CD14-positive monocyte (primary cell): Measurements from ENCODE around the gene BPTF. TPM values are rescaled to one million over a fixed set of nuclear protein-coding genes. Genes with fewer than 3 reads are reported as not detected.
A peak's percentile ranks its signal among the peaks of the same experiment; 100 is the strongest.
"Not testable (repeated sequence)": the region's sequence is repeated elsewhere in the genome, so short reads cannot be mapped to it uniquely, and the experiment has no call there.

Source experiments
- DNase-seq, 3 donors: peaks; one replicate each; pipeline ENCODE4 v3.0.0-alpha.2; 2011 to 2022
- H2AFZ ChIP-seq: 2 replicates; pipeline ENCODE4 v1.6.0; 2012; ENCODE audit warnings: mild to moderate bottlenecking, low read depth, low read length, inconsistent platforms; ENCODE audit not compliant: insufficient read depth, poor library complexity, severe bottlenecking
- H3K27ac ChIP-seq, 2 donors: 1 replicate in 1 of 2; 2 replicates in 1 of 2; pipeline ENCODE4 v1.5.1; 2012 to 2013; ENCODE audit warnings: low read length in 2 of 2, control low read depth in 1 of 2, inconsistent platforms in 1 of 2, low read depth in 1 of 2, mild to moderate bottlenecking in 1 of 2
- H3K27me3 ChIP-seq, 2 donors: one replicate each; pipeline versions ENCODE4 v1.6.0 to v1.6.1; 2011 to 2013; ENCODE audit warnings: low read length in 2 of 2; ENCODE audit not compliant: control insufficient read depth in 2 of 2, insufficient read depth in 2 of 2
- H3K36me3 ChIP-seq, 2 donors: replicated peaks in 1 of 2; 1 replicate in 1 of 2; 2 replicates in 1 of 2; pipeline versions ENCODE4 v1.5.1 to v1.6.1; 2012 to 2013; ENCODE audit warnings: low read length in 2 of 2, control low read depth in 1 of 2, inconsistent platforms in 1 of 2, mild to moderate bottlenecking in 1 of 2; ENCODE audit not compliant: insufficient read depth in 2 of 2, control insufficient read depth in 1 of 2
- H3K4me1 ChIP-seq, 2 donors: 1 replicate in 1 of 2; 2 replicates in 1 of 2; pipeline versions ENCODE4 v1.5.1 to v1.6.1; 2012 to 2013; ENCODE audit warnings: low read length in 2 of 2, control low read depth in 1 of 2, inconsistent platforms in 1 of 2, mild to moderate bottlenecking in 1 of 2, moderate library complexity in 1 of 2; ENCODE audit not compliant: insufficient read depth in 2 of 2, control insufficient read depth in 1 of 2
- H3K4me2 ChIP-seq: replicated peaks from 2 replicates; pipeline ENCODE3; 2012; ENCODE audit warnings: low read length, moderate library complexity, mild to moderate bottlenecking; ENCODE audit not compliant: poor library complexity, severe bottlenecking; ENCODE audit errors: extremely low read depth
- H3K4me3 ChIP-seq, 3 experiments: fragments of 200-600 bp in 1 of 3; sonication (generic) in 1 of 3; replicated peaks in 1 of 3; 1 replicate in 2 of 3; 2 replicates in 1 of 3; pipeline ENCODE4 v1.5.1; 2011 to 2013; ENCODE audit warnings: low read length in 3 of 3, mild to moderate bottlenecking in 3 of 3, control low read depth in 2 of 3, low read depth in 2 of 3, inconsistent platforms in 1 of 3, moderate library complexity in 1 of 3
- H3K79me2 ChIP-seq: 2 replicates; pipeline ENCODE4 v1.6.0; 2012; ENCODE audit warnings: mild to moderate bottlenecking, control low read depth, inconsistent platforms, low read length, moderate library complexity; ENCODE audit not compliant: insufficient read depth
- H3K9ac ChIP-seq: 2 replicates; pipeline ENCODE4 v1.6.0; 2017; ENCODE audit warnings: low read length, mild to moderate bottlenecking; ENCODE audit not compliant: insufficient read depth, poor library complexity, severe bottlenecking
- H3K9me3 ChIP-seq, 2 donors: replicated peaks in 1 of 2; 1 replicate in 1 of 2; 2 replicates in 1 of 2; pipeline versions ENCODE4 v1.5.1 to v1.6.1; 2012 to 2013; ENCODE audit warnings: low read length in 2 of 2, control low read depth in 1 of 2; ENCODE audit not compliant: control insufficient read depth in 1 of 2, insufficient read depth in 1 of 2
- H4K20me1 ChIP-seq: 2 replicates; pipeline ENCODE4 v1.6.0; 2012; ENCODE audit warnings: mild to moderate bottlenecking, low read length, control low read depth, moderate library complexity; ENCODE audit not compliant: insufficient read depth
- H3K27ac Mint-ChIP-seq, 7 donors: one replicate each; pipeline ENCODE4 v1.8.0; 2020; ENCODE audit warnings: mild to moderate bottlenecking in 7 of 7, mixed read lengths in 7 of 7, moderate library complexity in 6 of 7, inconsistent platforms in 2 of 7
- H3K27me3 Mint-ChIP-seq, 3 donors: one replicate each; pipeline ENCODE4 v1.8.0; 2021 to 2022; ENCODE audit warnings: low read depth in 3 of 3, mild to moderate bottlenecking in 3 of 3, mixed read lengths in 3 of 3, moderate library complexity in 3 of 3, inconsistent platforms in 1 of 3
- H3K36me3 Mint-ChIP-seq, 2 donors: one replicate each; pipeline ENCODE4 v1.8.0; 2020; ENCODE audit warnings: mixed read lengths in 2 of 2, inconsistent platforms in 1 of 2, mild to moderate bottlenecking in 1 of 2
- H3K4me1 Mint-ChIP-seq: one replicate; pipeline ENCODE4 v1.8.0; 2020; ENCODE audit warnings: mild to moderate bottlenecking, mixed read lengths
- H3K4me3 Mint-ChIP-seq, 2 donors: one replicate each; pipeline ENCODE4 v1.8.0; 2020; ENCODE audit warnings: mild to moderate bottlenecking in 2 of 2, mixed read lengths in 2 of 2, moderate library complexity in 1 of 2
- H3K9me3 Mint-ChIP-seq, 7 donors: one replicate each; pipeline ENCODE4 v1.8.0; 2020 to 2022; ENCODE audit warnings: mixed read lengths in 7 of 7, mild to moderate bottlenecking in 6 of 7, moderate library complexity in 6 of 7, inconsistent platforms in 2 of 7
- CTCF ChIP-seq: fragments of 200-600 bp; IDR thresholded peaks from one replicate; pipeline ENCODE4 v1.8.0; 2022; ENCODE audit warnings: antibody characterized with exemption, mild to moderate bottlenecking
- WGBS: methylation state at CpG from one replicate; pipeline ENCODE4 v1.1.5; 2013; ENCODE audit warnings: missing lambda C conversion rate; ENCODE audit not compliant: insufficient coverage; 5-methylcytosine and 5-hydroxymethylcytosine counted together
- intact Hi-C, 2 donors: fragments of 100-400 bp; cut with micrococcal nuclease; formaldehyde crosslinking; loops; one replicate each; pipeline versions ENCODE4 v1.15.0 to v1.15.1; 2023
- polyA plus RNA-seq, 3 donors: library from polyadenylated mRNA; depleted of rRNA in 1 of 3; unstranded in 2 of 3; stranded (reverse) in 1 of 3; fragments of 300-500 nt in 2 of 3; fragments of >200 nt in 1 of 3; fragmentation: Illumina TruSeq in 2 of 3; gene quantifications; 1 replicate in 2 of 3; 2 replicates in 1 of 3; pipeline ENCODE4 v1.2.3, GENCODE V29; 2012 to 2021

The BPTF gene
- polyA plus RNA-seq, 3 donors = 1.9 to 51.1 (median 4.5) TPM

- Histone ChIP-seq H3K9me3 (no peaks in the 10 kb centered on the region), H3K9ac (no peak overlapping the region), H4K20me1 (no peaks in the 10 kb centered on the region), H2AFZ (no peak overlapping the region), H3K4me2 (no peak overlapping the region), H3K27me3 (no peaks in the 10 kb centered on the region), H3K36me3 (peaks cover 44 to 69% of the 10 kb centered on the region in 2 donors), H3K27ac (peak overlapping the region in 1 of 2 donors; percentile 13), H3K79me2 (no peaks in the 10 kb centered on the region), H3K4me1 (no peaks in the 10 kb centered on the region), H3K4me3 (no peak overlapping the region)
- Mint-ChIP-seq H3K4me3 (no peak overlapping the region), H3K27me3 (no peaks in the 10 kb centered on the region), H3K4me1 (peaks cover 5% of the 10 kb centered on the region), H3K9me3 (no peaks in the 10 kb centered on the region), H3K36me3 (peaks cover 44 to 62% of the 10 kb centered on the region in 2 donors), H3K27ac (peak overlapping the region in 2 of 7 donors; percentile 21 to 58)
- no peak for DNase-seq
- intact Hi-C loops = no loop called here
- WGBS = no CpG with 5 or more reads among the region's 3 CpGs
- no peak for TF ChIP-seq CTCF
Measured at GRCh38 chr17:67959510-67959909, 134.2 kb downstream of the BPTF start.

GRCh38 chr17:67960276-67960675 is 135.0 kb downstream of the BPTF start:
- H3K4me1 Mint-ChIP-seq, H3K4me1 ChIP-seq, H4K20me1 ChIP-seq, H3K27ac ChIP-seq, H3K4me2 ChIP-seq, H3K4me3 Mint-ChIP-seq, DNase-seq, H3K9me3 ChIP-seq, H3K9ac ChIP-seq, H3K27me3 ChIP-seq, H3K4me3 ChIP-seq, H3K79me2 ChIP-seq, H2AFZ ChIP-seq, H3K27me3 Mint-ChIP-seq, H3K9me3 Mint-ChIP-seq: not testable (repeated sequence)
- Mint-ChIP-seq H3K27ac (peak overlapping the region in 1 of 7 donors; percentile 1), H3K36me3 (peaks cover 43 to 62% of the 10 kb centered on the region in 2 donors)
- H3K36me3 ChIP-seq = peaks cover 47 to 69% of the 10 kb centered on the region in 2 donors
- WGBS = no CpG with 5 or more reads among the region's 3 CpGs
- intact Hi-C loops = loop anchor here (10.0 kb wide), 1 partner anchor 505 kb away; no protein-coding TSS in a partner anchor

- not testable (repeated sequence) for H3K9me3 Mint-ChIP-seq, H3K4me3 Mint-ChIP-seq, DNase-seq, H3K9me3 ChIP-seq, H3K9ac ChIP-seq, H2AFZ ChIP-seq, H3K27me3 ChIP-seq, H3K4me1 Mint-ChIP-seq, H3K4me2 ChIP-seq, H3K4me1 ChIP-seq, H3K79me2 ChIP-seq, H3K4me3 ChIP-seq, H4K20me1 ChIP-seq, H3K27me3 Mint-ChIP-seq
- intact Hi-C loops = loop anchor here (10.0 kb wide), 1 partner anchor 503 kb away; no protein-coding TSS in a partner anchor
- 100% methylated on average over 1 of the region's 2 CpGs for WGBS
- Histone ChIP-seq H3K27ac (peak overlapping the region in 1 of 2 donors; percentile 9), H3K36me3 (peaks cover 60 to 78% of the 10 kb centered on the region in 2 donors)
- Mint-ChIP-seq H3K27ac (peak overlapping the region in 6 of 7 donors; percentile 54 to 85 (median 66)), H3K36me3 (peaks cover 54 to 67% of the 10 kb centered on the region in 2 donors)
Measured at GRCh38 chr17:67962156-67962555, 136.9 kb downstream of the BPTF start.
